ENCODE results near the gene CDH24.

The CDH24 gene

DNA sequence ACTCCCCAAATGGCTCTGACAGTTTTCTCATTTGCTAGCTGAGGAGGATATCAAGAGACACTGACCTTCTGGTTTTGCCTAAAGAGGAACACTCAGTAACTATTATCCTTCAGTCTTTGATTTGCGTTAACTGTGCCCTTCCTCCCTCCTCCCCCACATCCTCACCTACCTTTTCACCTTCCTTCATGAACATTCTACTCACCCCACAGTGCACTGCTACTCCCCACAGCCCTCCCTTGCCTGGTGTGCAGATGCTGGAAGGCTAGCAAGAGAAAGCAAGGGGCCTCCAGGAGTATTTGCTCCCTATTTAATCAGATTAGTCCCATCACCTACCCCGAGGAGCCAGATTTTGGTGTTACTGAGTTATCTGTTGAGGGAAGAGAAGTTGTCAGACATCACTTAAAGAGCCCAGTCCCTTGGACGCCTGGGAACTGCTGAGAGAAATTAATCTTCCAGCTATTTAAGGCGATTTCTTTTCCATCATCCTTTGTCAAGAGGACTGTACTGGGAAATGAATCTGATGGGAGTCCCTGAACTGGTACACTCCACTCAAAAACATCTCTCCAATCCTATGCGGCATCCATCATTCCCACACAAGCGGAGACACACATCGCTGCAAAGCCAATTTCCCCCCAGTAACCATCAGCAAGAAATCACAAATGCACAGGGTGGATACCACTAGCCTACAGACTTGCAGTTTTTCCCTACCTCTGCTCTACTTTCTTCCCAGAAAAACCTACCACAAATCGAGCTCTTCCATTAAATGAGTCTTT, 34.1 kb downstream of the CDH24 start:
- TF ChIP-seq, protein P1, sequence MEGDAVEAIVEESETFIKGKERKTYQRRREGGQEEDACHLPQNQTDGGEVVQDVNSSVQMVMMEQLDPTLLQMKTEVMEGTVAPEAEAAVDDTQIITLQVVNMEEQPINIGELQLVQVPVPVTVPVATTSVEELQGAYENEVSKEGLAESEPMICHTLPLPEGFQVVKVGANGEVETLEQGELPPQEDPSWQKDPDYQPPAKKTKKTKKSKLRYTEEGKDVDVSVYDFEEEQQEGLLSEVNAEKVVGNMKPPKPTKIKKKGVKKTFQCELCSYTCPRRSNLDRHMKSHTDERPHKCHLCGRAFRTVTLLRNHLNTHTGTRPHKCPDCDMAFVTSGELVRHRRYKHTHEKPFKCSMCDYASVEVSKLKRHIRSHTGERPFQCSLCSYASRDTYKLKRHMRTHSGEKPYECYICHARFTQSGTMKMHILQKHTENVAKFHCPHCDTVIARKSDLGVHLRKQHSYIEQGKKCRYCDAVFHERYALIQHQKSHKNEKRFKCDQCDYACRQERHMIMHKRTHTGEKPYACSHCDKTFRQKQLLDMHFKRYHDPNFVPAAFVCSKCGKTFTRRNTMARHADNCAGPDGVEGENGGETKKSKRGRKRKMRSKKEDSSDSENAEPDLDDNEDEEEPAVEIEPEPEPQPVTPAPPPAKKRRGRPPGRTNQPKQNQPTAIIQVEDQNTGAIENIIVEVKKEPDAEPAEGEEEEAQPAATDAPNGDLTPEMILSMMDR (IDR thresholded peaks at IDR 0.05; ENCODE audit: borderline replicate concordance, insufficient read depth, low read depth, low read length) = no peak
- H3K4me3 ChIP-seq (ENCODE audit: low read depth, low read length) = no peak overlapping the region

DNA sequence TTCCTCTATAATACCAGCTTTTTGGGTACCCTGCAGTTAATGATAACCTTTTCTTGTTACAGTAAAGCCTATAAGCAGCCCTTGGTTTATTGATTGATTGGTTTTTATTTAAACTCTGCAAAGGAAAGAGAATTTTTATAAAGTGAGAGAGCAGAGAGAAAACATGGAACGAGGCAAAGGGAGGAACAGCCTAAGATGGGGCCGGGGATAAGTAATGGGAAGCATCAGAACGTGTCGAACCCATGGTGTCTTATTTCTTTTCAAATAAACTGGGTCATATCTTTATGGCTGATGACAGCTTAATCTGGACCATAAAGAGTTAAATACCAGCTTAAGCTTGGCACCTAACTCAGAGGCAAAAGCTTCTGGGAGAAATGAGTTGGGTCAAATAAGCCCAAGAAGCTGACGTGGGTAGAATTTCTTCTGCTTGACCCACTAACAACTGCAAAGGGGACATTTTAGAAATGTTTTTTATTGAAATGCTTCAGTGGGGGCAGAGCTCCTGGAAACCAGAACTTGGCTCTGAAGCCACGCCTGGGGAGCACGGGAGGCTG, 35.4 kb downstream of the CDH24 start:
- TF ChIP-seq, protein P1 (IDR thresholded peaks at IDR 0.05; ENCODE audit: borderline replicate concordance, insufficient read depth, low read depth, low read length) = no peak

DNA sequence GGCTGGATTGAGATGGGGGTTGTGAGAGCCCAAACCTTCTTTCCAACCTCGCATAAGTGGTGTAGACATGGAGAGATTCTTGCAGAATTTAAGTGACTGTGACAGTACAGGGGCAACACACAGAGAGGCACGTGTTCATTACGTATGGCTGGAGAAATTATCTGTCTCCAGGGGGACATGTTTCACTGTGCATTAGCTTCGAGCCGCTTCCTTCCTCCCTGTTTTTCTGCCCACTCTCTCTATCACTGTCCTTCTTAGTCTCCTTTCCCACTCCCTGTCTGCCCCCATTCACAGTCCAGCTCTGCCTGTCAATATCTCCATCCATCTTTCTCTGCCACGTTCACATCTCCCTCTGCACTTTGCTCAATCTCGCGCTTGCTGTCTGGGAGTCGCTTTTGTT, 35.9 kb downstream of the CDH24 start:
- no peak overlapping the region for H3K4me3 ChIP-seq (ENCODE audit: low read depth, low read length)
- TF ChIP-seq, protein P1 (IDR thresholded peaks at IDR 0.05; ENCODE audit: borderline replicate concordance, insufficient read depth, low read depth, low read length) = no peak

More for the DNA sequence above, 35.4 kb downstream of the CDH24 start:
- H3K4me3 ChIP-seq (ENCODE audit: low read depth, low read length) = no peak overlapping the region

DNA sequence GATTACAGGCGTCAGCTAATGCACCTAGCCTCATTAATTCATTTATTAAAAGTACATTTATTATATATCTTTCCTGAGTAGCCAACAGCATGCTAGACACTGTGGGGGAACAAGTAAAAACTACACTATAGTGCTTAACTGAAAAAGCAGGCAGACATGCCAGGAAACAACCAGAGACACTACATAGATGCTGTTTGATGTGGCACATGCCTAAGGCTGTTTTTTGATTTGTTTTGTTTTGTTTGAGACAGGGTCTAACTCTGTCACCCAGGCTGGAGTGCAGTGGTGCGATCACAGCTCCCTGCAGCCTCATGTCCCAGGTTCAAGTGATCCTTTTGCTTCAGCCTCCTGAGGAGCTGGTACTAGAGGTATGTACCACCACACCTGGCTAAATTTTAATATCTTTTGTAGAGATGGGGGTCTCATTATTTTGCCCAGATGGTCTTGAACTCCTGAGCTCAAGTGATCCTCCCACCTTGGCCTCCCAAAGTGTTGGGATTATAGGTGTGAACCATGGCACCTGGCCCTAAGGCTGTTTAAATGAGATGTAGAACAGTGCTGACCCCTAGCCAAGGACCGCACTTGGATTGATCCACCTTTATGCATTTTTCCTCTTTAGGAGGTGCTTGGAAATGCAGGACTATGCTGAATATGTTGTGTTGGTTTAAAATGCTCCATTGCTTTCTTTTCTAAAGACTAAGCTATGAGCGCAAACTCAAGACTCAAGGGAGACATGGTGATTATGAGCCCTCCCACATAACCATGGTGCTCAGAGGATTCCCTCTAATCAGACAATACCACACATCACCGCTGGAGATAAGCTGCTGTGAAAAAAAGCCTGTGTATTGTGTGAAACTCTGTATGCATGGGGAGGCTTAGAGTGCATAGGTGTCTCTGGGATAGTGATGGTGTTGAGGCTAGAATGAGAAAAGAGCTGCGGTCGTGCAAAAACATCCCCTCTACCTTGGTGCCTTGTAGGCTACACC, 36.9 kb downstream of the CDH24 start:
- no peak overlapping the region for H3K4me3 ChIP-seq (ENCODE audit: low read depth, low read length)
- TF ChIP-seq, protein P1 (IDR thresholded peaks at IDR 0.05; ENCODE audit: borderline replicate concordance, insufficient read depth, low read depth, low read length) = no peak

DNA sequence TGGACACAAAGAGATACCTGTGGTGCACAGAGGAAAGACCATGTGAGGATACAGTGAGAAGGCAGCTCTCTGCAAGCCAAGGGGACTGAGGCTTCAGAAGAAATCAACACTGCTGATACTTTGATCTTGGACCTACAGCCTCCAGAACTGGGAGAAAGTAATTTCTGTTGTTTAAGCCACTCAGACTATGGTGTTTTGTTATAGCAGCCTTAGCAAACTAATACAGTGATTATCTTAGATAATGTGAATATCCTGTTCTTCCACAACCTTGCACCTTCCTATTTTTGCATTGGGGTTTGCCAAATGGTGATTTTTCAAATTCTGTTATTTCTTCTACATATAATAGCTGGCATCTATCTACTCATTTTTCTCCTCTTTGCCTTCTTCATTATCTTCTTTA, 39.2 kb downstream of the CDH24 start:
- TF ChIP-seq, protein P1 (IDR thresholded peaks at IDR 0.05; ENCODE audit: borderline replicate concordance, insufficient read depth, low read depth, low read length) = no peak
- no peak overlapping the region for H3K4me3 ChIP-seq (ENCODE audit: low read depth, low read length)

DNA sequence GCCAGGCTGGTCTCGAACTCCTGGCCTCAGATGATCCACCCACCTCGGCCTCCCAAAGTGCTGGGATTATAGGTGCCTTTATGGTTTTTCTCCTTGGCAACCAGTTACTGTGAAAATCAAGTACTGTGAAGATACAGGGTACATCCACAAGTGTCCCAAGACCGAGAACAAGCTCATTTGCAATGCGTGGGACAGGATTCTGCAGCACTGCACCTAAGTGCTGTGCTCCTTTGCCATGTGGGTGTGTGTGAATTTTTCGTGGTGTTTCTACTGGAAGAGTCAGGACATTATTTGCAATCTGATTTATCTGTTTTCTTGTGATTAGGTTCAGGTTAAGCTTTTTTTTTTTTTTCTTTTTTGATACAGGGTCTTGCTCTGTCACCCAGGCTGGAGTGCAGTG, 40.2 kb downstream of the CDH24 start:
- H3K4me3 ChIP-seq (ENCODE audit: low read depth, low read length) = no peak overlapping the region
- TF ChIP-seq, protein P1 (IDR thresholded peaks at IDR 0.05; ENCODE audit: borderline replicate concordance, insufficient read depth, low read depth, low read length) = no peak
